Measurements from ENCODE around the gene TCIRG1. TPM values are rescaled to one million over a fixed set of nuclear protein-coding genes. Genes with fewer than 3 reads are reported as not detected.

Gene TCIRG1
- total and polyA plus RNA-seq, 2 of the 13 experiments (the other 11 are each of a cell fraction or from before 2014, with no cell fraction given): 48.0 to 69.6 TPM

- TF ChIP-seq ZNF704 (CRISPR knock-in tag; IDR thresholded peaks at IDR 0.05; ENCODE audit: borderline replicate concordance) (0 out of 2 replicates have a peak, but pooled peaks have one; percentile 32), ZSCAN30 (CRISPR knock-in tag; IDR thresholded peaks at IDR 0.05) (no peak), ZNF572 (CRISPR knock-in tag; IDR thresholded peaks at IDR 0.05) (no peak), CREB1 (IDR thresholded peaks at IDR 0.05) (no peak), CREB1 (CRISPR knock-in tag; IDR thresholded peaks at IDR 0.05) (no peak), ZNF678 (CRISPR knock-in tag; IDR thresholded peaks at IDR 0.05) (no peak), ZSCAN5A (CRISPR knock-in tag; IDR thresholded peaks at IDR 0.05; ENCODE audit: borderline replicate concordance) (no peak), SETDB1 (CRISPR knock-in tag; IDR thresholded peaks at IDR 0.05; ENCODE audit: borderline replicate concordance) (no peak), ZNF510 (CRISPR knock-in tag; IDR thresholded peaks at IDR 0.05; ENCODE audit: low read depth) (no peak), STAG1 (CRISPR knock-in tag; IDR thresholded peaks at IDR 0.05) (peak; percentile 1; the same call in 1 of the 2 replicates), CHD2 (IDR thresholded peaks at IDR 0.05; ENCODE audit: low read depth, low read length) (no peak), ZNF562 (CRISPR knock-in tag; IDR thresholded peaks at IDR 0.05; ENCODE audit: borderline replicate concordance) (no peak), PAF1 (CRISPR knock-in tag; IDR thresholded peaks at IDR 0.05) (no peak), SPEN (CRISPR knock-in tag; IDR thresholded peaks at IDR 0.05; ENCODE audit: low read depth) (no peak), TCF12 (IDR thresholded peaks at IDR 0.05) (no peak), TCF12 (CRISPR knock-in tag; IDR thresholded peaks at IDR 0.05) (no peak), ARID4A (CRISPR knock-in tag; IDR thresholded peaks at IDR 0.05; ENCODE audit: borderline replicate concordance) (peak; percentile 69), NFE2 (CRISPR knock-in tag; IDR thresholded peaks at IDR 0.05) (no peak), SNAPC2 (CRISPR knock-in tag; IDR thresholded peaks at IDR 0.05) (no peak), ETV5 (CRISPR knock-in tag; IDR thresholded peaks at IDR 0.05; ENCODE audit: borderline replicate concordance) (peak; percentile 60; the same call in 1 of the 2 replicates), RARG (CRISPR knock-in tag; IDR thresholded peaks at IDR 0.05; ENCODE audit: low read depth) (no peak), NR3C1 (CRISPR knock-in tag; IDR thresholded peaks at IDR 0.05) (no peak), ZMYM3 (CRISPR knock-in tag; IDR thresholded peaks at IDR 0.05) (peak; percentile 85), FOXK1 (CRISPR knock-in tag; IDR thresholded peaks at IDR 0.05; ENCODE audit: borderline replicate concordance, low read depth) (no peak), RARA (CRISPR knock-in tag; IDR thresholded peaks at IDR 0.05) (no peak), PHF20 (CRISPR knock-in tag; IDR thresholded peaks at IDR 0.05) (no peak)
These were observed 1.5 kb downstream of the TCIRG1 start (continued) for GRCh38 chr11:68040101-68040956.

Data from HepG2 (cell line).